ENCODE data around the gene TEAD4. TPM values are rescaled to one million over a fixed set of nuclear protein-coding genes. Genes with fewer than 3 reads are reported as not detected.

Gene TEAD4
- total RNA-seq, 1 donor from 2014 or later: 30.0 TPM

- Mint-ChIP-seq H3K4me1 (ENCODE audit: unreplicated experiment) (no peaks in the 10 kb centered on the region), H3K27ac (ENCODE audit: unreplicated experiment) (no peak overlapping the region), H3K27me3 (ENCODE audit: unreplicated experiment) (no peaks in the 10 kb centered on the region), H3K9me3 (ENCODE audit: unreplicated experiment) (no peaks in the 10 kb centered on the region), H3K36me3 (ENCODE audit: unreplicated experiment) (peaks cover 27% of the 10 kb centered on the region), H3K4me3 (ENCODE audit: unreplicated experiment) (no peak overlapping the region)
- no peak for DNase-seq (ENCODE audit: extremely low spot score, unreplicated experiment)
- TF ChIP-seq, protein P1, sequence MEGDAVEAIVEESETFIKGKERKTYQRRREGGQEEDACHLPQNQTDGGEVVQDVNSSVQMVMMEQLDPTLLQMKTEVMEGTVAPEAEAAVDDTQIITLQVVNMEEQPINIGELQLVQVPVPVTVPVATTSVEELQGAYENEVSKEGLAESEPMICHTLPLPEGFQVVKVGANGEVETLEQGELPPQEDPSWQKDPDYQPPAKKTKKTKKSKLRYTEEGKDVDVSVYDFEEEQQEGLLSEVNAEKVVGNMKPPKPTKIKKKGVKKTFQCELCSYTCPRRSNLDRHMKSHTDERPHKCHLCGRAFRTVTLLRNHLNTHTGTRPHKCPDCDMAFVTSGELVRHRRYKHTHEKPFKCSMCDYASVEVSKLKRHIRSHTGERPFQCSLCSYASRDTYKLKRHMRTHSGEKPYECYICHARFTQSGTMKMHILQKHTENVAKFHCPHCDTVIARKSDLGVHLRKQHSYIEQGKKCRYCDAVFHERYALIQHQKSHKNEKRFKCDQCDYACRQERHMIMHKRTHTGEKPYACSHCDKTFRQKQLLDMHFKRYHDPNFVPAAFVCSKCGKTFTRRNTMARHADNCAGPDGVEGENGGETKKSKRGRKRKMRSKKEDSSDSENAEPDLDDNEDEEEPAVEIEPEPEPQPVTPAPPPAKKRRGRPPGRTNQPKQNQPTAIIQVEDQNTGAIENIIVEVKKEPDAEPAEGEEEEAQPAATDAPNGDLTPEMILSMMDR (IDR thresholded peaks at IDR 0.05): no peak
Observed at GRCh38 chr12:2936301-2936700, 22.9 kb upstream of the TEAD4 start.

DNA sequence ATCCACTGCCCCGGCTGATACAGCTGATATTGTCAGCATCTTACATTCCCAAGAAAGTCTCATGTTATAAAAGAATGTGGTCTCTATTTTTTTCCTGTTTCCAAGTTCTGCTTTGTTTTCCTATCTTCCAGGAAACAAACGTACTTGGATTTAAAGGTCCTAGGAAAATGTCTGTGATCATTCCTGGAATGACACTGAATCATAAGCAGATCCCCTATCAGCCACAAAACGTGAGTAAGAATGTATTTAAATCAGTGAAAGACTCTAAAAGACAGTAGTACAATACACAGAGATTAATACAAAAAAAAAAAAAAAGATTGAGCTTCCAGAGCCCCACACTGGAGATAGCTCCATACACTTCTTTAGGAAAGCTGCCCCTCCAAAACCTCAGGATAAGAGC is 21.7 kb upstream of the TEAD4 start:
- DNase-seq (ENCODE audit: extremely low spot score, unreplicated experiment): no peak
- no peaks in the 10 kb centered on the region for H3K27me3 Mint-ChIP-seq (ENCODE audit: unreplicated experiment)
- H3K9me3 Mint-ChIP-seq (ENCODE audit: unreplicated experiment): no peaks in the 10 kb centered on the region
- H3K4me1 Mint-ChIP-seq (ENCODE audit: unreplicated experiment): no peaks in the 10 kb centered on the region
- H3K4me3 Mint-ChIP-seq (ENCODE audit: unreplicated experiment): no peak overlapping the region
- H3K27ac Mint-ChIP-seq (ENCODE audit: unreplicated experiment): no peak overlapping the region
- H3K36me3 Mint-ChIP-seq (ENCODE audit: unreplicated experiment): peaks cover 23% of the 10 kb centered on the region
- TF ChIP-seq, protein P1 (IDR thresholded peaks at IDR 0.05): no peak

DNA sequence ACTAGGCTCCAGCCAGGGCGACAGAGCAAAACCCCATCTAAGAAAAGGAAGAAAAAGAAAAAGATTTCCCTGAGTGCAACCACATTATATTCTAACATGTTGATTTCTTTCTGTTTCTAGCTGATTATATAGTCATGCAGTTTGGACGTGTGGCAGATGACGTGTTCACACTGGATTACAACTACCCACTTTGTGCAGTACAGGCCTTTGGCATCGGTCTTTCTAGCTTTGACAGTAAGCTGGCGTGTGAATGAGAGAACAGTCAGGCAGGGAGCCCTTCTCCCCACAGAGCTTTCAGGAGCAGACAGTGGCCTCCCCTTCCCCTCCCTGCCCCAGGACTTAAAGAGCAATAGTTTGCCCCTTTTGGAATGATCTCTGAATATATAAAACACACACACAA is 20.0 kb upstream of the TEAD4 start:
- H3K4me3 Mint-ChIP-seq (ENCODE audit: unreplicated experiment): no peak overlapping the region
- no peaks in the 10 kb centered on the region for H3K9me3 Mint-ChIP-seq (ENCODE audit: unreplicated experiment)
- H3K27ac Mint-ChIP-seq (ENCODE audit: unreplicated experiment): no peak overlapping the region
- TF ChIP-seq, protein P1 (IDR thresholded peaks at IDR 0.05): no peak
- no peaks in the 10 kb centered on the region for H3K4me1 Mint-ChIP-seq (ENCODE audit: unreplicated experiment)
- H3K27me3 Mint-ChIP-seq (ENCODE audit: unreplicated experiment): no peaks in the 10 kb centered on the region
- H3K36me3 Mint-ChIP-seq (ENCODE audit: unreplicated experiment): peaks cover 21% of the 10 kb centered on the region
- DNase-seq (ENCODE audit: extremely low spot score, unreplicated experiment): no peak

DNA sequence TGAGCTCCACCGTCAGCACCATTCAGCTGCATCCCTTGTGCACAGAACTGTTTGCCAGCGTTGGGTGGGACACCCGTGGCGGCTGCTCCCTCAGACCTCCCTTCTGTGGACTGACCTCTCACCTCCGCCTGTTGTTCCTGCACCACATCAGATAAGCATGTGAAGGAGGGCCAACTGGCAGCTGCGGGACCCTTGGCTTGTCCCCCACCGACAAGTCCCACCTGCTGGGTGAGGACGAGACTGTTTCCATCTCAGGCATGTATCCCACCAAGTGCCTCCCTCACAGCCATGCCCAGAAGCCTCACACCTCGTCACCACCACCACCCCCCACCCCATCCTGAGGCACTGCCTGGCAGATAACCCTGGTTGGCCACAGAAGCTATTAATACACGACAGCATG is 18.6 kb upstream of the TEAD4 start:
- Mint-ChIP-seq H3K4me3 (ENCODE audit: unreplicated experiment) (no peak overlapping the region), H3K27ac (ENCODE audit: unreplicated experiment) (no peak overlapping the region)

GRCh38 chr12:2941524-2941923 is 17.7 kb upstream of the TEAD4 start:
- TF ChIP-seq, protein P1 (IDR thresholded peaks at IDR 0.05): no peak
- no peak for DNase-seq (ENCODE audit: extremely low spot score, unreplicated experiment)
- no peaks in the 10 kb centered on the region for H3K27me3 Mint-ChIP-seq (ENCODE audit: unreplicated experiment)
- peaks cover 14% of the 10 kb centered on the region for H3K36me3 Mint-ChIP-seq (ENCODE audit: unreplicated experiment)
- H3K4me1 Mint-ChIP-seq (ENCODE audit: unreplicated experiment): no peaks in the 10 kb centered on the region
- H3K9me3 Mint-ChIP-seq (ENCODE audit: unreplicated experiment): no peaks in the 10 kb centered on the region
- no peak overlapping the region for H3K27ac Mint-ChIP-seq (ENCODE audit: unreplicated experiment)
- H3K4me3 Mint-ChIP-seq (ENCODE audit: unreplicated experiment): no peak overlapping the region

More for the DNA sequence above, 18.6 kb upstream of the TEAD4 start:
- TF ChIP-seq, protein P1 (IDR thresholded peaks at IDR 0.05): no peak
- no peak for DNase-seq (ENCODE audit: extremely low spot score, unreplicated experiment)
- H3K9me3 Mint-ChIP-seq (ENCODE audit: unreplicated experiment): no peaks in the 10 kb centered on the region
- H3K4me1 Mint-ChIP-seq (ENCODE audit: unreplicated experiment): no peaks in the 10 kb centered on the region
- H3K36me3 Mint-ChIP-seq (ENCODE audit: unreplicated experiment): peaks cover 14% of the 10 kb centered on the region
- H3K27me3 Mint-ChIP-seq (ENCODE audit: unreplicated experiment): no peaks in the 10 kb centered on the region
